K562 (cell line): Measurements from ENCODE around the gene PRPSAP1. TPM values are rescaled to one million over a fixed set of nuclear protein-coding genes. Genes with fewer than 3 reads are reported as not detected.
A peak's percentile ranks its signal among the peaks of the same experiment; 100 is the strongest.

ENCODE experiments used
- BDP1 ChIP-seq: IDR thresholded peaks from 3 replicates; pipeline ENCODE4 v1.6.1; 2011; ENCODE audit not compliant: insufficient read length, insufficient read depth
- CHCHD3 ChIP-seq: fragments of 250-450 bp; sonication (Bioruptor Pico); IDR thresholded peaks from 2 replicates; pipeline ENCODE4 v2.1.2; 2022; ENCODE audit warnings: mild to moderate bottlenecking
- HDAC3 ChIP-seq: fragments of 450-650 bp; IDR thresholded peaks from 2 replicates; pipeline ENCODE4 v1.6.1; 2018; ENCODE audit warnings: borderline replicate concordance, mild to moderate bottlenecking, moderate library complexity; ENCODE audit not compliant: partially characterized antibody
- L3MBTL2 ChIP-seq: fragments of 450-650 bp; IDR thresholded peaks from 2 replicates; pipeline ENCODE4 v1.6.1; 2016; ENCODE audit warnings: mild to moderate bottlenecking, moderate library complexity
- MEF2A ChIP-seq: IDR thresholded peaks from 2 replicates; pipeline ENCODE4 v1.6.1; 2011; ENCODE audit warnings: low read depth, mild to moderate bottlenecking, low read length, moderate library complexity; ENCODE audit not compliant: control insufficient read depth
- NUFIP1 ChIP-seq: fragments of 450-650 bp; IDR thresholded peaks from 2 replicates; pipeline ENCODE4 v1.6.1; 2018; ENCODE audit not compliant: partially characterized antibody
- PPARD ChIP-seq: fragments of 250-450 bp; sonication (Bioruptor Pico); IDR thresholded peaks from 2 replicates; pipeline ENCODE4 v1.8.0; 2022; ENCODE audit warnings: inconsistent platforms, mild to moderate bottlenecking, moderate library complexity
- RB1 ChIP-seq: fragments of 450-650 bp; IDR thresholded peaks from 2 replicates; pipeline ENCODE4 v1.6.1; 2017; ENCODE audit warnings: low read depth, mild to moderate bottlenecking
- REST ChIP-seq, 2 experiments: fragments of 450-650 bp; formaldehyde crosslinking in 1 of 2; IDR thresholded peaks; 2 replicates each; pipeline versions ENCODE4 v1.4.0 to v1.6.1; 2014 to 2020; ENCODE audit warnings: mild to moderate bottlenecking in 2 of 2, borderline replicate concordance in 1 of 2, low read depth in 1 of 2
- ZBTB49 ChIP-seq: sonication (generic); formaldehyde crosslinking; IDR thresholded peaks from 2 replicates; pipeline ENCODE4 v1.8.0; 2022; ENCODE audit warnings: missing genetic modification reagents, mild to moderate bottlenecking, borderline replicate concordance
- ZFP1 ChIP-seq: fragments of 450-650 bp; formaldehyde crosslinking; IDR thresholded peaks from 2 replicates; pipeline ENCODE4 v1.4.0; 2020; ENCODE audit warnings: mild to moderate bottlenecking, mixed read lengths
- ZNF699 ChIP-seq: fragments of 250-450 bp; sonication (Bioruptor Pico); IDR thresholded peaks from 2 replicates; pipeline ENCODE4 v1.8.0; 2021; ENCODE audit warnings: mild to moderate bottlenecking, moderate library complexity; ENCODE audit not compliant: insufficient replicate concordance
- polyA plus RNA-seq, 8 experiments: library from polyadenylated mRNA; depleted of rRNA in 4 of 8; stranded (reverse) in 5 of 8; unstranded in 3 of 8; fragments of >200 nt; fragmentation: Nextera tagmentation in 2 of 8; fragmentation: Illumina TruSeq in 1 of 8; extraction: Ambion mirVana in 2 of 8; extraction: Trizol in 1 of 8; gene quantifications; 2 replicates each; pipeline versions ENCODE4 v1.2.1 to v1.2.3, GENCODE V29; 2011 to 2014; ENCODE audit warnings: inconsistent platforms in 1 of 8, missing spikeins in 1 of 8
- total RNA-seq, 7 experiments: library from RNA; depleted of rRNA in 6 of 7; stranded (reverse); fragments of >200 nt in 6 of 7; fragmentation: Illumina TruSeq in 2 of 7; extraction: Trizol in 2 of 7; gene quantifications; 2 replicates each; pipeline versions ENCODE4 v1.2.1 to v1.2.3, GENCODE V29; 2011 to 2021; ENCODE audit warnings: low replicate concordance in 1 of 7
- TF ChIP-seq, protein P1 (sequence below): fragments of 150-350 bp; conservative IDR thresholded peaks from 2 replicates; pipeline ENCODE4 v1.6.1; 2014; ENCODE audit warnings: low read length

Gene PRPSAP1
- total and polyA plus RNA-seq, 9 of the 15 experiments (the other 6 are each of a cell fraction or from before 2014, with no cell fraction given): 21.9 to 77.1 (median 40.8) TPM

DNA sequence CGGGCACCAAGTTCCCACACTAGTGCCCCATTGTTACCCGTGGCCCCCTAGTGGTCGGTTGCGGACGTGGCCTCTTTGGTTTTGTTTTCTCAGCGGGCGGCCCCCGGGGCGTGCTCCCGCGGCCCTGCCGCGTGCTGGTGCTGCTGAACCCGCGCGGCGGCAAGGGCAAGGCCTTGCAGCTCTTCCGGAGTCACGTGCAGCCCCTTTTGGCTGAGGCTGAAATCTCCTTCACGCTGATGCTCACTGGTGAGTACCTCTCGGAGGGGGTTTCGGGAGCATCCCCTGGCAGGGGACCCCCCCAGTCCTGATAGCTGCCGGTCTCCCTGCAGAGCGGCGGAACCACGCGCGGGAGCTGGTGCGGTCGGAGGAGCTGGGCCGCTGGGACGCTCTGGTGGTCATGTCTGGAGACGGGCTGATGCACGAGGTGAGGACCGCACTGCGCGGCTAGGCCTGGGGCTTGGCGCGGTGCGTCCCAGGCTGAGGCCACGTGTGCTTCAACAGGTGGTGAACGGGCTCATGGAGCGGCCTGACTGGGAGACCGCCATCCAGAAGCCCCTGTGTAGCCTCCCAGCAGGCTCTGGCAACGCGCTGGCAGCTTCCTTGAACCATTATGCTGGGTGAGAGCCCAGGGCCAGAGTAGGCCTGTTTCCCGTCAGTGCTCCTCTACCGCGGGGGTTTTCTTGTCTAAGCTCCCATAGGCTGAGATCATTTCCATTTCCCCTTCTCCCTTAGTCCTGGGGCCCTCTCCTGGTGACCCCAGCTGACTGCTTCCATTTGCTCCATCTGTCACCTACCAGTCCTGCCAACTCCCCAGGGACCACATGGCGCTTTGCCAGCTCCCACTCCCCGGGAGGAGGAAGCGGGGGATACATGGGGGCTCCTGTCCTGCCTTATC is 32.4 kb upstream of the PRPSAP1 start (continued):
- TF ChIP-seq REST (IDR thresholded peaks at IDR 0.05; ENCODE audit: borderline replicate concordance) (peak; percentile 48; the same call in 1 of the 2 replicates), REST (CRISPR knock-in tag; IDR thresholded peaks at IDR 0.05; ENCODE audit: low read depth) (no peak; the same call in 1 of the 2 replicates), ZNF699 (CRISPR knock-in tag) (no peak), L3MBTL2 (peak; percentile 99), RB1 (peak; percentile 63; the same call in 1 of the 2 replicates), NUFIP1 (no peak), BDP1 (no peak), MEF2A (no peak), ZBTB49 (CRISPR knock-in tag) (peak; percentile 98), CHCHD3 (no peak), PPARD (CRISPR knock-in tag) (no peak), HDAC3 (no peak), ZFP1 (CRISPR knock-in tag) (no peak)
- TF ChIP-seq, protein P1, sequence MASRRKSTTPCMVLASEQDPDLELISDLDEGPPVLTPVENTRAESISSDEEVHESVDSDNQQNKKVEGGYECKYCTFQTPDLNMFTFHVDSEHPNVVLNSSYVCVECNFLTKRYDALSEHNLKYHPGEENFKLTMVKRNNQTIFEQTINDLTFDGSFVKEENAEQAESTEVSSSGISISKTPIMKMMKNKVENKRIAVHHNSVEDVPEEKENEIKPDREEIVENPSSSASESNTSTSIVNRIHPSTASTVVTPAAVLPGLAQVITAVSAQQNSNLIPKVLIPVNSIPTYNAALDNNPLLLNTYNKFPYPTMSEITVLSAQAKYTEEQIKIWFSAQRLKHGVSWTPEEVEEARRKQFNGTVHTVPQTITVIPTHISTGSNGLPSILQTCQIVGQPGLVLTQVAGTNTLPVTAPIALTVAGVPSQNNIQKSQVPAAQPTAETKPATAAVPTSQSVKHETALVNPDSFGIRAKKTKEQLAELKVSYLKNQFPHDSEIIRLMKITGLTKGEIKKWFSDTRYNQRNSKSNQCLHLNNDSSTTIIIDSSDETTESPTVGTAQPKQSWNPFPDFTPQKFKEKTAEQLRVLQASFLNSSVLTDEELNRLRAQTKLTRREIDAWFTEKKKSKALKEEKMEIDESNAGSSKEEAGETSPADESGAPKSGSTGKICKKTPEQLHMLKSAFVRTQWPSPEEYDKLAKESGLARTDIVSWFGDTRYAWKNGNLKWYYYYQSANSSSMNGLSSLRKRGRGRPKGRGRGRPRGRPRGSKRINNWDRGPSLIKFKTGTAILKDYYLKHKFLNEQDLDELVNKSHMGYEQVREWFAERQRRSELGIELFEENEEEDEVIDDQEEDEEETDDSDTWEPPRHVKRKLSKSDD: no peak
